Parathyroid adenoma (tissue), 2 donors: ENCODE data around the gene CYB561A3.

ENCODE experiments used
- H2AFZ ChIP-seq: fragments of 300-600 bp; sonication (generic); one replicate; pipeline ENCODE4 v1.7.0; 2017; ENCODE audit warnings: antibody characterized with exemption, mild to moderate bottlenecking
- H3K27ac ChIP-seq: fragments of 300-600 bp; sonication (generic); one replicate; pipeline ENCODE4 v1.7.0; 2017
- H3K27me3 ChIP-seq: fragments of 300-600 bp; sonication (generic); one replicate; pipeline ENCODE4 v1.7.0; 2017; ENCODE audit warnings: low read length; ENCODE audit not compliant: control insufficient read depth, insufficient read depth
- H3K36me3 ChIP-seq: fragments of 300-600 bp; sonication (generic); one replicate; pipeline ENCODE4 v1.7.0; 2017; ENCODE audit warnings: low read length; ENCODE audit not compliant: control insufficient read depth, insufficient read depth
- H3K4me1 ChIP-seq: fragments of 300-600 bp; sonication (generic); one replicate; pipeline ENCODE4 v1.7.0; 2017; ENCODE audit warnings: control low read depth
- H3K4me2 ChIP-seq: fragments of 300-600 bp; sonication (generic); one replicate; pipeline ENCODE4 v1.7.0; 2017; ENCODE audit warnings: low read length
- H3K4me3 ChIP-seq: fragments of 300-600 bp; sonication (generic); one replicate; pipeline ENCODE4 v1.7.0; 2017; ENCODE audit warnings: low read depth, low read length
- H3K79me2 ChIP-seq: fragments of 300-600 bp; sonication (generic); one replicate; pipeline ENCODE4 v1.7.0; 2017; ENCODE audit warnings: control low read depth
- H3K9ac ChIP-seq: fragments of 300-600 bp; sonication (generic); one replicate; pipeline ENCODE4 v1.7.0; 2017; ENCODE audit warnings: mild to moderate bottlenecking
- H3K9me3 ChIP-seq: fragments of 300-600 bp; sonication (generic); one replicate; pipeline ENCODE4 v1.7.0; 2017; ENCODE audit warnings: low read length; ENCODE audit not compliant: control insufficient read depth
- TF ChIP-seq, protein P1 (sequence below): fragments of 300-600 bp; sonication (generic); IDR thresholded peaks from one replicate; pipeline ENCODE4 v1.7.0; 2017; ENCODE audit warnings: antibody characterized with exemption, mild to moderate bottlenecking
- donor health status: primary hyperparathyroidism.

The CYB561A3 gene

DNA sequence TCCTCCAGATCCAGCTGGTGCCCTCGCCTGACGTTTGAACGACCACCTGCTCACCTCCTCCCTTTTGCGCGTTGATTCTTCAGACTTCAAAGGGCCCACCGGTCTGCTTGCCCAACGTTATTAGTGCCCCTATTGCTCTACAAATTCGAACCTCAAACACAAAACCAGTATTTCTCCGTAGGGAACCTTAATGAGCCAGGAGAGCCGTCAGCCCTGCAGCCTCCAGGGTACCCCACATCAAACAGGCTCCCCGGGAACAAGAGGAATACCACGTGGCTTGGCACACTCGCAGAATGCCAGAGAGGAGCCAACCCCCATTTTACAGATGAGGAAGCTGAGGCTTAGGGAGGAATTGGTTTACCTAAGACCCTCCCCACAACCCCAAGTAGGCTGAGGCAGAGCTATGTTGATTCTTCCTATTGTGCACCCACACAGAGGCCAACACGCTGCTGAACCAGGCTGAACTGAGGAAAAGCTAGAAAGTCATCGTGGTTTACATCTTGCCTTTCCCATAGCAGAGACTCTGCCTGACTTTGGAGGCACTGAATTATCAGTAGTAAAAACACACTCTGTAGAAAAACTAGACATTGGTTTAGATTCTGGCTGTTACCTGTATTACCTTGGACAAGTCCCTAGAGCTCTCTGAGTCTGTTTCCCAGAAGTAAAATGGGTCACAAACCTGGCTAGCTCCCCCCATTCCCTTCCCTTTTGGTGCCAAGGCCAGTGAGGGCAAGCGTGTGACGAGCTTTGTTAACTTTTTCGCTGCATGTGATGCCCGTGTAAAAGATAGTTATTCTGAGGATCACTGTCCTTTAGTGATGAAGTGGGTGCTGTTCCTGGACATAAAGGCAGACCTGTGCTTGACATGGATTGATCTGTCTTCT lies 27.9 kb downstream of the CYB561A3 start:
- peak overlapping the region; percentile 99 for H3K27ac ChIP-seq
- TF ChIP-seq, protein P1, sequence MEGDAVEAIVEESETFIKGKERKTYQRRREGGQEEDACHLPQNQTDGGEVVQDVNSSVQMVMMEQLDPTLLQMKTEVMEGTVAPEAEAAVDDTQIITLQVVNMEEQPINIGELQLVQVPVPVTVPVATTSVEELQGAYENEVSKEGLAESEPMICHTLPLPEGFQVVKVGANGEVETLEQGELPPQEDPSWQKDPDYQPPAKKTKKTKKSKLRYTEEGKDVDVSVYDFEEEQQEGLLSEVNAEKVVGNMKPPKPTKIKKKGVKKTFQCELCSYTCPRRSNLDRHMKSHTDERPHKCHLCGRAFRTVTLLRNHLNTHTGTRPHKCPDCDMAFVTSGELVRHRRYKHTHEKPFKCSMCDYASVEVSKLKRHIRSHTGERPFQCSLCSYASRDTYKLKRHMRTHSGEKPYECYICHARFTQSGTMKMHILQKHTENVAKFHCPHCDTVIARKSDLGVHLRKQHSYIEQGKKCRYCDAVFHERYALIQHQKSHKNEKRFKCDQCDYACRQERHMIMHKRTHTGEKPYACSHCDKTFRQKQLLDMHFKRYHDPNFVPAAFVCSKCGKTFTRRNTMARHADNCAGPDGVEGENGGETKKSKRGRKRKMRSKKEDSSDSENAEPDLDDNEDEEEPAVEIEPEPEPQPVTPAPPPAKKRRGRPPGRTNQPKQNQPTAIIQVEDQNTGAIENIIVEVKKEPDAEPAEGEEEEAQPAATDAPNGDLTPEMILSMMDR, result no peak
- peaks cover 9% of the 10 kb centered on the region for H3K4me1 ChIP-seq

DNA sequence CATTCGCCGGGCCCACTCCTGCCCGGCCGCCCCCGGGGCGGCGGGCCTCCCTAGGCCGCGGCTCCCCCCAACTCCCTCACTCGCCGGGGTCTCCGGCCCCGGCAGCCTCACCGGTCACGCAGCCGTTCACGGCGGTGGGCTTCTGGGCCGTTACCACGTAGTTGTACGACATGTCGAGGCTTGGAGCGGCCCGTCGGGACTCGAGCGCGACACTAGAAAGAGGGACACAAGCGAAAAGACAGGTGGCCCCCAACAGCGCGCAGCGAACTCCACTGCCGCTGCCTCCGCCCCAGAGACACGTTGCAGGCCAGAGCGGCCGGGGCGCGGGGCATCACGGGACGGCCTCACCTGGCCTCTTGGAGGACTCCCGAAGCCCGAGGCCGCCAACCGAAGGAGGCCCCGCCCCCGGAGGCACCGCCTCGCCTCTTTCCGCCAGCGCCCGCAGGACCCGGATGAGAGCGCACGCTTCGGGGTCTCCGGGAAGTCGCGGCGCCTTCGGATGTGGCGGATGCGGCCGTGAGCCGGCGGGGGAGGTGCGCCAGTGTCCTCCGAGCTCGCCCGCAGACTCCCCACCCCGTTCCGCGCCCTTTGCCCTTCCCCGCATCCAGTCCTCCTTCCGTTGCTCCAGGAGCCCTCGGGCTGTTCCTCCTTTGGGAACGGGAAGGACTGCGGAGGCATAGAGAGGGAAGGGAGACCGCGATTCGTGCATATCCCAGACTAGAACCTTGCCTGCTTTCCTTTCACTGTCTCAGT lies 28.7 kb downstream of the CYB561A3 start, which contains the start of the genes DDB1 and TKFC:
TSS of gene DDB1 (minus strand) at position 309 of the 753 bp plus-strand sequence. CDS start at position 172, 137 bp downstream.
TSS of gene TKFC (plus strand) at position 432 of the 753 bp plus-strand sequence. CDS start 1,501 bp downstream, outside the sequence.
- Histone ChIP-seq H3K36me3 (no peaks in the 10 kb centered on the region), H3K4me1 (peaks cover 9% of the 10 kb centered on the region), H3K4me2 (peak within 1 kb of the TSS; percentile 67), H3K79me2 (peaks cover 18% of the 10 kb centered on the region), H3K9ac (peak within 1 kb of the TSS; percentile 93), H3K27ac (peak within 1 kb of the TSS; percentile 99), H3K9me3 (no peaks in the 10 kb centered on the region), H2AFZ (peak within 1 kb of the TSS; percentile 78), H3K4me3 (peak within 1 kb of the TSS; percentile 85), H3K27me3 (no peaks in the 10 kb centered on the region)
- TF ChIP-seq, protein P1, result no peak

More for the DNA sequence above, 27.9 kb downstream of the CYB561A3 start:
- Histone ChIP-seq H3K4me2 (peak overlapping the region; percentile 67), H3K9ac (peak overlapping the region; percentile 23), H2AFZ (peak overlapping the region; percentile 78), H3K9me3 (no peaks in the 10 kb centered on the region), H3K4me3 (peak overlapping the region; percentile 85), H3K36me3 (no peaks in the 10 kb centered on the region), H3K79me2 (peaks cover 13% of the 10 kb centered on the region), H3K27me3 (no peaks in the 10 kb centered on the region)

DNA sequence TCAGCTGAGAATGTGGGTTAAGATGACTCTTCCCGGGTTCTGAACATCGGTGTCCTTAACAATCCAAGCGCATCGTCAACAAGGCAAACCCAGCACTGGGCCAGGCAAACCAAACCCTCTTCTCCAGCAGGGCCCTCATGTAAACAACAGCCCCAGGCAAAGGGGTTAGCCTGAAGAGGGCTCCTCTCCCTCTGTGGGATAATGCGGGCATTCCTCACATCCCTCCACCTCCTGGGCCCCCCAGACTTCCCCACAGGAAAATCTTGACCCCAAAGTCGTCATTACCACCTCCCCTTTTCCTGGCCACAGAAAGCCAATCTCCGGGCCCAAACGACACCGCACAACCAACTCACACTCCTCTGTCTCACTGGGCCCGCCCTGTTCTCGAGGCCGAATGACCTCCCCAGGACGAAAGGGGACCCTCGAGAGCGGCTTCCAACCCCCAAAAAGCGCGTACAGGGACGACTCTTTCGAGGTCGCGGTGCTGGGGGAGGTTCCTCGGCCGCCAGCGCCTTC lies 29.3 kb downstream of the CYB561A3 start:
- Histone ChIP-seq H3K9ac (peak overlapping the region; percentile 93), H3K79me2 (peaks cover 24% of the 10 kb centered on the region), H3K9me3 (no peaks in the 10 kb centered on the region), H3K27ac (peak overlapping the region; percentile 99), H3K36me3 (no peaks in the 10 kb centered on the region), H3K4me3 (peak overlapping the region; percentile 85), H3K4me1 (peaks cover 9% of the 10 kb centered on the region), H3K27me3 (no peaks in the 10 kb centered on the region), H2AFZ (peak overlapping the region; percentile 78), H3K4me2 (peak overlapping the region; percentile 67)
- TF ChIP-seq, protein P1, result no peak

DNA sequence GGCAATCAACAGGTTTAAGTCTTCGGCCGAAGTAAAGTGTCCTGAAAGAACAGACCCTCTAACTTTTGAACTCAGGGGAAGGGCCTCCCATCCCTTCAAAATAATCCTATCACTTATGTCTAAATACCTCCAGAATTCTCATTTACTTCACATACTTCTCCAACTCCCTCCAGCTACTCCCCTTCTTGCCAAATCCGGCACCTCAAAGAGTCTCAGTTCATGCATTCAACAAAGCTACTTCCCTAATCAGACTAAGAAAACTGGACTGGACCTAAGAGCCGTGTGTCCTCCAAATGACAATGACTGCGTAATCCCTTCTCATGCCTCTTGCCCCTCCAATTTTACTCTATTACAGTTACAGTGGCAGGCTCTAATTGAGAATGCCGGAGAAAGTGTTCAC lies 30.0 kb downstream of the CYB561A3 start:
- H3K9me3 ChIP-seq, result no peaks in the 10 kb centered on the region
- TF ChIP-seq, protein P1, result no peak
- no peaks in the 10 kb centered on the region for H3K36me3 ChIP-seq
- peaks cover 9% of the 10 kb centered on the region for H3K4me1 ChIP-seq
- H3K9ac ChIP-seq, result no peak overlapping the region
- peaks cover 31% of the 10 kb centered on the region for H3K79me2 ChIP-seq
- peak overlapping the region; percentile 99 for H3K27ac ChIP-seq
- peak overlapping the region; percentile 85 for H3K4me3 ChIP-seq
- no peak overlapping the region for H2AFZ ChIP-seq
- peak overlapping the region; percentile 67 for H3K4me2 ChIP-seq
- H3K27me3 ChIP-seq, result no peaks in the 10 kb centered on the region
